Uterus (tissue), 4 donors: ENCODE data around the gene PNMA8B. TPM values are rescaled to one million over a fixed set of nuclear protein-coding genes. Genes with fewer than 3 reads are reported as not detected.
A peak's percentile ranks its signal among the peaks of the same experiment; 100 is the strongest.

Source experiments
- DNase-seq, 2 donors: peaks; one replicate each; pipeline ENCODE4 v3.0.0-alpha.2; 2019 to 2020
- H3K27ac ChIP-seq, 2 donors: fragments of 200-600 bp; sonication (generic); 1 replicate in 1 of 2; 2 replicates in 1 of 2; pipeline ENCODE4 v1.5.1; 2016 to 2018
- H3K27me3 ChIP-seq, 2 donors: fragments of 200-600 bp; sonication (generic); one replicate each; pipeline ENCODE4 v1.5.1; 2018 to 2019; ENCODE audit warnings: control low read depth in 1 of 2
- H3K36me3 ChIP-seq, 2 donors: fragments of 200-600 bp; sonication (generic); one replicate each; pipeline ENCODE4 v1.5.1; 2019; ENCODE audit warnings: control low read depth in 1 of 2
- H3K4me1 ChIP-seq, 2 donors: fragments of 200-600 bp; sonication (generic); one replicate each; pipeline ENCODE4 v1.5.1; 2018 to 2019; ENCODE audit warnings: control low read depth in 1 of 2
- H3K4me3 ChIP-seq, 2 donors: fragments of 200-600 bp; sonication (generic); 1 replicate in 1 of 2; 2 replicates in 1 of 2; pipeline ENCODE4 v1.5.1; 2018 to 2019; ENCODE audit warnings: mild to moderate bottlenecking in 1 of 2
- H3K9me3 ChIP-seq, 2 donors: fragments of 200-600 bp; sonication (generic); one replicate each; pipeline ENCODE4 v1.5.1; 2019; ENCODE audit warnings: control low read depth in 1 of 2
- CTCF ChIP-seq, 4 experiments: fragments of 200-600 bp in 2 of 4; fragments of 450-650 bp in 2 of 4; sonication (generic) in 2 of 4; IDR thresholded peaks; one replicate each; pipeline ENCODE4 v1.5.1; 2016 to 2019; ENCODE audit warnings: antibody characterized with exemption in 4 of 4, mild to moderate bottlenecking in 2 of 4, moderate library complexity in 1 of 4
- POLR2A ChIP-seq, 2 donors: fragments of 450-650 bp; IDR thresholded peaks; one replicate each; pipeline ENCODE4 v1.6.1; 2016; ENCODE audit warnings: antibody characterized with exemption in 2 of 2, mild to moderate bottlenecking in 1 of 2, moderate library complexity in 1 of 2
- intact Hi-C: fragments of 100-400 bp; cut with DNase I; formaldehyde crosslinking; loops from one replicate; pipeline ENCODE4 v1.15.1; 2023; ENCODE audit warnings: low total_unique reads
- total RNA-seq, 4 donors: library from RNA; depleted of rRNA in 3 of 4; stranded (reverse); fragments of >200 nt in 3 of 4; gene quantifications; one replicate each; pipeline versions ENCODE4 v1.1.0 to v1.2.4, GENCODE V29; 2014 to 2023
- donor health status: DM: yes; HTN: yes; CAD: no.

Gene PNMA8B
- total RNA-seq = 1 to 10 TPM in 3 of 4 donors, not detected in 1; 2.2 to 7.9 (median 3.1) TPM

- peak within 1 kb of the TSS; percentile 17 to 30 for H3K4me3 ChIP-seq
- no peaks in the 10 kb centered on the region for H3K27me3 ChIP-seq
- TF ChIP-seq POLR2A (IDR thresholded peaks at IDR 0.05) (no peak), CTCF (IDR thresholded peaks at IDR 0.05) (no peak)
- H3K27ac ChIP-seq = no peak within 1 kb of the TSS
- DNase-seq = peak in 1 of 2 donors; percentile 67
- intact Hi-C loops = loop anchor here (10.0 kb wide), 1 partner anchor 221 kb away; no protein-coding TSS in a partner anchor
- H3K9me3 ChIP-seq = no peaks in the 10 kb centered on the region
- H3K4me1 ChIP-seq = peaks cover 0 to 12% of the 10 kb centered on the region in 2 donors
- no peaks in the 10 kb centered on the region for H3K36me3 ChIP-seq
These were observed at the start of gene PNMA8B for GRCh38 chr19:46495786-46496099. Gene PNMA8B (minus strand): TSS chr19:46495867. CDS start chr19:46495465, 402 bp downstream.

- H3K9me3 ChIP-seq = no peaks in the 10 kb centered on the region
- no peaks in the 10 kb centered on the region for H3K27me3 ChIP-seq
- no peaks in the 10 kb centered on the region for H3K4me1 ChIP-seq
- DNase-seq = no peak
- no peaks in the 10 kb centered on the region for H3K36me3 ChIP-seq
- no peak overlapping the region for H3K4me3 ChIP-seq
- no peak overlapping the region for H3K27ac ChIP-seq
- TF ChIP-seq POLR2A (IDR thresholded peaks at IDR 0.05) (no peak), CTCF (IDR thresholded peaks at IDR 0.05) (no peak)
- intact Hi-C loops = no loop called here
These were observed 49.0 kb upstream of the PNMA8B start for GRCh38 chr19:46544651-46545050.

GRCh38 chr19:46542428-46543230, 47.0 kb upstream of the PNMA8B start:
- no peaks in the 10 kb centered on the region for H3K9me3 ChIP-seq
- DNase-seq = peak; percentile 83 to 95
- no peaks in the 10 kb centered on the region for H3K27me3 ChIP-seq
- TF ChIP-seq CTCF (IDR thresholded peaks at IDR 0.05) (peak; percentile 85 to 93 (median 88)), POLR2A (IDR thresholded peaks at IDR 0.05) (no peak)
- intact Hi-C loops = no loop called here
- no peaks in the 10 kb centered on the region for H3K4me1 ChIP-seq
- no peak overlapping the region for H3K27ac ChIP-seq
- no peak overlapping the region for H3K4me3 ChIP-seq
- H3K36me3 ChIP-seq = no peaks in the 10 kb centered on the region

DNA sequence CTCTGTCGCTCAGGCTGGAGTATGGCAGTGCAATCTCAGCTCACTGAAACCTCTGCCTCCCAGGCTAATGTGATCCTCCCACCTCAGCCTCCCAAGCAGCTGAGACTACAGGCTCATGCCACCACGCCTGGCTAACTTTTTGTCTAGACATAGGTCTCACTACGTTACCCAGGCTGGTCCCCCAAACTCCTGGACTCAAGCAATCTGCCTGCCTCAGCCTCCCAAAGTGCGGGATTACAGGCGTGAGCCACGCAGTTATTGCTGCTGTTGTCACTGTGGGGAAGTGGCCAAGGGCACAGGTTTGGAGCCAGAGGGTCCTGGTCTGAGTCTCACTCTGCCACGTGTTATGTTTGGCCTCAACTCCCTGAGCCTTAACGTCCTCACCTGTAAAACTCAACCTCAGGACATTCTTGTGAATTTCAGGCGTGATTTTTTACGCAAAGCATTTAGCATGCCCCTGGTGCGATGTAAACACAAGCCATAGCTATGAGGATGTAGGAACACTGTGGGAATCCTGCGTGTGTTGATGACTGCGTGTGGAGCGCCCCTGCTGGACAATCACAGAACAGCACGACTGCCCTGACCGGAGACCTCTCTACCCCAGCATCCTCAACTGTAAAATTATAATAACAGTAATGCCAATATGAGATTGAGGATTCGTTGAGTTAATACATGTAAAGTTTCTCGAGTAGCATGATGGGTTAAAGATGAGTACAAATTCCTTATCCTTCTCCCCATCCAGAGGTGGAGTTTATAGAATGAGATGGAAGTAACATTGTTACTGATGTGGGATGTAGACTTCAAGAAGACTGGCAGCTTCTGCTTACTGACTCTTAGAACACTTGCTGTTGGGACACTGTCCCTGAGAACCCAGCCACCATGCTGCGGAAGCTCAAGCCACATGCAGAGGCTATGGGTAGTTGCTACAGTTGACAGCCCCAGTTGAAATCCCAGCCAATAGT, 41.8 kb upstream of the PNMA8B start:
- Histone ChIP-seq H3K4me1 (no peaks in the 10 kb centered on the region), H3K27me3 (no peaks in the 10 kb centered on the region), H3K9me3 (no peaks in the 10 kb centered on the region), H3K27ac (no peak overlapping the region), H3K4me3 (no peak overlapping the region), H3K36me3 (no peaks in the 10 kb centered on the region)
- peak in 1 of 2 donors; percentile 52 for DNase-seq
- intact Hi-C loops = no loop called here
- TF ChIP-seq POLR2A (IDR thresholded peaks at IDR 0.05) = no peak
- peak; percentile 46 to 68 (median 52) for TF ChIP-seq CTCF (IDR thresholded peaks at IDR 0.05)
